HEK293 (cell line): ENCODE data around the gene DIS3L2.
"Not testable (repeated sequence)": the region's sequence is repeated elsewhere in the genome, so short reads cannot be mapped to it uniquely, and the experiment has no call there.

Experiments
- CTCF ChIA-PET: fragments of 350-600 bp; formaldehyde crosslinking; extraction: SDS; loops from one replicate; lab custom pipeline; 2021; ENCODE audit warnings: antibody characterized with exemption; lab: Yijun Ruan, JAX
- POLR2A ChIA-PET: fragments of 300-600 bp; formaldehyde crosslinking; extraction: SDS; loops from one replicate; lab custom pipeline; 2020; ENCODE audit warnings: antibody characterized with exemption, inconsistent platforms; lab: Yijun Ruan, JAX
- H3K27ac ChIP-seq: fragments of 200-500 bp; sonication (Bioruptor generic); 2 replicates; pipeline ENCODE4 v1.5.1; 2014; ENCODE audit warnings: low read depth, low read length, control low read depth, inconsistent platforms; ENCODE audit errors: extremely low read depth
- H3K36me3 ChIP-seq, 2 experiments: fragments of 200-500 bp in 1 of 2; sonication (Bioruptor generic) in 1 of 2; 1 replicate in 1 of 2; 2 replicates in 1 of 2; pipeline ENCODE4 v1.5.1; 2014 to 2017; ENCODE audit warnings: inconsistent platforms in 2 of 2, low read length in 2 of 2; ENCODE audit not compliant: control insufficient read depth in 2 of 2, insufficient read depth in 1 of 2
- H3K4me1 ChIP-seq: fragments of 200-500 bp; sonication (Bioruptor generic); 2 replicates; pipeline ENCODE4 v1.5.1; 2014; ENCODE audit warnings: mild to moderate bottlenecking, low read length, inconsistent platforms; ENCODE audit not compliant: control insufficient read depth, insufficient read depth
- H3K4me3 ChIP-seq: 2 replicates; pipeline ENCODE4 v1.5.1; 2011; ENCODE audit warnings: low read depth, mild to moderate bottlenecking, control low read depth, low read length, moderate library complexity
- H3K9me3 ChIP-seq: fragments of 200-500 bp; sonication (Bioruptor generic); 2 replicates; pipeline ENCODE4 v1.5.1; 2014; ENCODE audit warnings: low read depth, low read length, inconsistent platforms; ENCODE audit not compliant: control insufficient read depth, insufficient read depth
- AEBP2 ChIP-seq: fragments of 450-650 bp; formaldehyde crosslinking; IDR thresholded peaks from 2 replicates; pipeline ENCODE4 v1.5.1; 2016; ENCODE audit warnings: missing biosample characterization, missing genetic modification characterization, borderline replicate concordance
- GLIS1 ChIP-seq: fragments of 450-650 bp; formaldehyde crosslinking; IDR thresholded peaks from 2 replicates; pipeline ENCODE4 v1.5.1; 2016; ENCODE audit warnings: missing biosample characterization, missing genetic modification characterization
- KLF1 ChIP-seq: fragments of 450-650 bp; formaldehyde crosslinking; IDR thresholded peaks from 2 replicates; pipeline ENCODE4 v1.5.1; 2016; ENCODE audit warnings: missing biosample characterization, missing genetic modification characterization
- KLF10 ChIP-seq: fragments of 450-650 bp; IDR thresholded peaks from 2 replicates; pipeline ENCODE4 v1.5.1; 2018; ENCODE audit warnings: missing biosample characterization, mild to moderate bottlenecking, missing genetic modification characterization
- KLF7 ChIP-seq: fragments of 450-650 bp; formaldehyde crosslinking; IDR thresholded peaks from 2 replicates; pipeline ENCODE4 v1.5.1; 2016; ENCODE audit warnings: missing biosample characterization, missing genetic modification characterization, borderline replicate concordance
- MYNN ChIP-seq: fragments of 450-650 bp; formaldehyde crosslinking; IDR thresholded peaks from 2 replicates; pipeline ENCODE4 v1.5.1; 2016; ENCODE audit warnings: missing biosample characterization, missing genetic modification characterization, borderline replicate concordance
- REPIN1 ChIP-seq: fragments of 450-650 bp; formaldehyde crosslinking; IDR thresholded peaks from 2 replicates; pipeline ENCODE4 v1.5.1; 2017; ENCODE audit warnings: missing biosample characterization, missing genetic modification characterization, low read depth
- ZBTB48 ChIP-seq: fragments of 450-650 bp; formaldehyde crosslinking; IDR thresholded peaks from 2 replicates; pipeline ENCODE4 v1.5.1; 2016; ENCODE audit warnings: missing biosample characterization, missing genetic modification characterization
- ZFP69B ChIP-seq: fragments of 450-650 bp; formaldehyde crosslinking; IDR thresholded peaks from 2 replicates; pipeline ENCODE4 v1.5.1; 2016; ENCODE audit warnings: missing biosample characterization, missing genetic modification characterization
- ZIC2 ChIP-seq: fragments of 450-650 bp; formaldehyde crosslinking; IDR thresholded peaks from 2 replicates; pipeline ENCODE4 v1.5.1; 2016; ENCODE audit warnings: missing biosample characterization, missing genetic modification characterization
- ZNF121 ChIP-seq: fragments of 450-650 bp; formaldehyde crosslinking; IDR thresholded peaks from 2 replicates; pipeline ENCODE4 v1.5.1; 2016; ENCODE audit warnings: missing biosample characterization, missing genetic modification characterization
- ZNF184 ChIP-seq: fragments of 450-650 bp; IDR thresholded peaks from 2 replicates; pipeline ENCODE4 v1.5.1; 2018; ENCODE audit warnings: missing biosample characterization, mild to moderate bottlenecking, missing genetic modification characterization
- ZNF19 ChIP-seq: fragments of 450-650 bp; formaldehyde crosslinking; IDR thresholded peaks from 2 replicates; pipeline ENCODE4; 2016; ENCODE audit warnings: missing biosample characterization, missing genetic modification characterization, low read depth
- ZNF223 ChIP-seq: fragments of 450-650 bp; formaldehyde crosslinking; IDR thresholded peaks from 2 replicates; pipeline ENCODE4 v1.5.1; 2016; ENCODE audit warnings: missing biosample characterization, missing genetic modification characterization
- ZNF350 ChIP-seq: fragments of 450-650 bp; formaldehyde crosslinking; IDR thresholded peaks from 2 replicates; pipeline ENCODE4 v1.5.0; 2017; ENCODE audit warnings: missing biosample characterization, mild to moderate bottlenecking, missing genetic modification characterization
- ZNF354C ChIP-seq: fragments of 450-650 bp; formaldehyde crosslinking; IDR thresholded peaks from 2 replicates; pipeline ENCODE4 v1.5.1; 2016; ENCODE audit warnings: missing biosample characterization, missing genetic modification characterization, low read depth, borderline replicate concordance
- ZNF37A ChIP-seq: fragments of 450-650 bp; IDR thresholded peaks from 2 replicates; pipeline ENCODE4 v1.5.1; 2018; ENCODE audit warnings: missing biosample characterization, missing genetic modification characterization
- ZNF391 ChIP-seq: fragments of 450-650 bp; formaldehyde crosslinking; IDR thresholded peaks from 2 replicates; pipeline ENCODE4 v1.5.1; 2016; ENCODE audit warnings: low read depth, missing biosample characterization, missing genetic modification characterization, borderline replicate concordance
- ZNF513 ChIP-seq: fragments of 450-650 bp; IDR thresholded peaks from 2 replicates; pipeline ENCODE4 v1.5.1; 2018; ENCODE audit warnings: missing biosample characterization, missing genetic modification characterization
- ZNF529 ChIP-seq: fragments of 450-650 bp; formaldehyde crosslinking; IDR thresholded peaks from 2 replicates; pipeline ENCODE4 v1.5.1; 2017; ENCODE audit warnings: missing genetic modification characterization, missing biosample characterization; ENCODE audit not compliant: insufficient replicate concordance
- ZNF692 ChIP-seq: fragments of 450-650 bp; formaldehyde crosslinking; IDR thresholded peaks from 2 replicates; pipeline ENCODE4 v1.5.1; 2016; ENCODE audit warnings: missing biosample characterization, missing genetic modification characterization
- ZNF704 ChIP-seq: fragments of 450-650 bp; formaldehyde crosslinking; IDR thresholded peaks from 2 replicates; pipeline ENCODE4 v1.5.1; 2016; ENCODE audit warnings: missing biosample characterization, missing genetic modification characterization
- ZNF785 ChIP-seq: fragments of 450-650 bp; formaldehyde crosslinking; IDR thresholded peaks from 2 replicates; pipeline ENCODE4 v1.5.1; 2016; ENCODE audit warnings: missing biosample characterization, missing genetic modification characterization
- ZSCAN16 ChIP-seq: fragments of 450-650 bp; formaldehyde crosslinking; IDR thresholded peaks from 2 replicates; pipeline ENCODE4 v1.5.1; 2016; ENCODE audit warnings: missing biosample characterization, missing genetic modification characterization

DIS3L2 gene

GRCh38 chr2:232030229-232030628, 68.7 kb downstream of the DIS3L2 start (continued):
- TF ChIP-seq ZNF391 (tag by site-specific recombination) (no peak), ZNF19 (no peak), REPIN1 (tag by site-specific recombination) (no peak), ZNF704 (no peak), ZIC2 (tag by site-specific recombination) (no peak)
- TF ChIP-seq, all 188 proteins: peak for 0

GRCh38 chr2:232035292-232035691, 73.8 kb downstream of the DIS3L2 start:
- H3K4me1 ChIP-seq, H3K4me3 ChIP-seq, H3K36me3 ChIP-seq, POLR2A ChIA-PET, H3K27ac ChIP-seq, H3K9me3 ChIP-seq, CTCF ChIA-PET: not testable (repeated sequence)

- H3K27ac ChIP-seq, H3K4me3 ChIP-seq, H3K9me3 ChIP-seq, H3K36me3 ChIP-seq, H3K4me1 ChIP-seq, POLR2A ChIA-PET: not testable (repeated sequence)
- CTCF ChIA-PET, result interaction anchor here (0.6 to 1.1 kb wide), 2 partner anchors 107 to 966 kb away, joined by 3 read pairs; no protein-coding TSS in a partner anchor
These were observed 75.4 kb downstream of the DIS3L2 start for GRCh38 chr2:232036876-232037275.

- POLR2A ChIA-PET, result no interaction called here
These were observed 76.9 kb downstream of the DIS3L2 start for GRCh38 chr2:232038251-232038880.

More at GRCh38 chr2:232038251-232038880, 76.9 kb downstream of the DIS3L2 start:
- no peak overlapping the region for H3K27ac ChIP-seq
- H3K9me3 ChIP-seq, result no peaks in the 10 kb centered on the region
- TF ChIP-seq ZNF350 (no peak), ZNF121 (tag by site-specific recombination) (no peak), ZNF223 (tag by site-specific recombination) (no peak), KLF7 (tag by site-specific recombination) (no peak), ZBTB48 (tag by site-specific recombination) (no peak), KLF10 (tag by site-specific recombination) (no peak), ZNF785 (tag by site-specific recombination) (no peak), ZNF513 (tag by site-specific recombination) (no peak), ZNF37A (tag by site-specific recombination) (no peak), KLF1 (no peak), AEBP2 (tag by site-specific recombination) (no peak), ZNF354C (tag by site-specific recombination) (no peak), ZFP69B (tag by site-specific recombination) (no peak), ZSCAN16 (tag by site-specific recombination) (no peak), ZNF529 (tag by site-specific recombination) (no peak), GLIS1 (tag by site-specific recombination) (no peak), ZNF692 (tag by site-specific recombination) (no peak), MYNN (tag by site-specific recombination) (no peak), ZNF184 (tag by site-specific recombination) (no peak)
- CTCF ChIA-PET, result no interaction called here
- H3K4me3 ChIP-seq, result no peak overlapping the region
- H3K4me1 ChIP-seq, result peaks cover 3% of the 10 kb centered on the region; the same call in 1 of the 2 replicates
- no peaks in the 10 kb centered on the region for H3K36me3 ChIP-seq
